Activated CD8-positive, alpha-beta memory T cell treated with anti-CD3 and anti-CD28 coated beads for 48 hours (primary cell): ENCODE results near the gene VARS1.

ENCODE experiments used
- DNase-seq, 3 experiments: peaks; one replicate each; pipeline ENCODE4 v3.0.0-alpha.2; 2020; ENCODE audit warnings: low read depth in 2 of 3, low spot score in 2 of 3

VARS1 gene

DNA sequence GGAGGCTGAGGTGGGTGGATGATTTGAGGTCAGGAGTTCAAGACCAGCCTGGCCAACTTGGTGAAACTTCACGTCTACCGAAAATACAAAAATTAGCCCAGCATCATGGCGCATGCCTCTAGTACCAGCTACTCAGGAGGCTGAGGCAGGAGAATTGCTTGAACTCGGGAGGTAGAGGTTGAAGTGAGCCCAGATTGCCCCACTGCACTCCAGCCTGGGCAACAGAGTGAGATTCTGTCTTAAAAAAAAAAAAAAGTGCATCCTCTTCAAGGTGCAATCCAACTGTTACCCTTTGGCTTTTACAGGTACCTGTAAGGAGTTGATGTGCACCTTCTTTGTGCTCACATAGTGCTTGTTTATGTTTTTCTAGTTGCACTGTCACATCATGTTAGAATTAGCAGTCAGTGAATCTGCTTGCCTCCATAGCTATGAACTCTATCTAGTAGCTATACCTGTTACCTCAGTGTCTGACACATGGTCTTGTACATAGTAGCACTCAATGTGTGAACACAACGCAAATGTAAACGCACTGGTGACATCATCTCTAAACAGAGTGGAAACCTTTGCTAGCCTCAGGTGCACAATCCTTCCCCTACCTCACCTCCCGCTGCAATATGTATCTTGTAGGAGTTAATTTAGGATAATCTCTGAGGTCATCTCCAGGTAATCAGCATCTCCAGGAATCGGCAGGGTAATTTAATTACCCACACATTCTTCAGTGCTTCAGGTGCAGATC, 46.1 kb downstream of the VARS1 start:
- DNase-seq = no peak
